GM18505 (cell line): Measurements from ENCODE around the gene KLHL3.

ENCODE experiments used
- ATAC-seq: cut with Tn5 transposase; IDR thresholded peaks from one replicate; pipeline ENCODE4 v1.9.1; 2021; ENCODE audit not compliant: unreplicated experiment
- POLR2A ChIP-seq: IDR thresholded peaks from 4 replicates; pipeline ENCODE4 v1.6.1; 2011; ENCODE audit warnings: borderline replicate concordance; ENCODE audit not compliant: insufficient read depth, insufficient read length; ENCODE audit errors: extremely low read depth

Gene KLHL3

GRCh38 chr5:137708796-137709559 is 26.9 kb downstream of the KLHL3 start:
- ATAC-seq = no peak
- no peak for TF ChIP-seq POLR2A

GRCh38 chr5:137708062-137708461 is 27.8 kb downstream of the KLHL3 start:
- no peak for TF ChIP-seq POLR2A
- no peak for ATAC-seq

- no peak for TF ChIP-seq POLR2A
- no peak for ATAC-seq
Observed at GRCh38 chr5:137706841-137707240, 29.0 kb downstream of the KLHL3 start.

- no peak for TF ChIP-seq POLR2A
- no peak for ATAC-seq
Observed at GRCh38 chr5:137705106-137705505, 30.8 kb downstream of the KLHL3 start.

- no peak for TF ChIP-seq POLR2A
- no peak for ATAC-seq
Observed at GRCh38 chr5:137703565-137703964, 32.3 kb downstream of the KLHL3 start.

- TF ChIP-seq POLR2A = no peak
- no peak for ATAC-seq
Observed at GRCh38 chr5:137700282-137700680, 35.6 kb downstream of the KLHL3 start.

- no peak for ATAC-seq
- TF ChIP-seq POLR2A = no peak
Observed at GRCh38 chr5:137699336-137700281, 36.3 kb downstream of the KLHL3 start.

- TF ChIP-seq POLR2A = no peak
- ATAC-seq = no peak
Observed at GRCh38 chr5:137696481-137696880, 39.4 kb downstream of the KLHL3 start.

GRCh38 chr5:137695651-137696428 is 40.0 kb downstream of the KLHL3 start:
- TF ChIP-seq POLR2A = no peak
- ATAC-seq = no peak

- no peak for ATAC-seq
- TF ChIP-seq POLR2A = no peak
Observed at GRCh38 chr5:137693951-137694721, 41.8 kb downstream of the KLHL3 start.

GRCh38 chr5:137693307-137693950 is 42.5 kb downstream of the KLHL3 start:
- no peak for TF ChIP-seq POLR2A

GRCh38 chr5:137689306-137689705 is 46.6 kb downstream of the KLHL3 start:
- ATAC-seq = no peak
- TF ChIP-seq POLR2A = no peak

More at GRCh38 chr5:137693307-137693950, 42.5 kb downstream of the KLHL3 start:
- no peak for ATAC-seq
